ENCODE data around the gene SCAMP2.

GRCh38 chr15:74904190-74904805 lies 31.1 kb upstream of the SCAMP2 start:
- TF ChIP-seq CTCF (IDR thresholded peaks at IDR 0.05 in 8 of 11, conservative IDR thresholded peaks at IDR 0.05 in 3 of 11) (no peak), POLR2A (IDR thresholded peaks at IDR 0.05) (no peak), POLR2AphosphoS5 (IDR thresholded peaks at IDR 0.05) (no peak)
